Small intestine (tissue), 7 donors: ENCODE measurements around the gene HDDC3. TPM values are rescaled to one million over a fixed set of nuclear protein-coding genes. Genes with fewer than 3 reads are reported as not detected.

Experiments used
- DNase-seq, 2 donors: peaks; one replicate each; pipeline versions ENCODE4 v3.0.0 to v3.0.0-alpha.2; 2013
- FAIRE-seq: peaks from 2 replicates; lab custom pipeline; 2012; peaks lifted over from hg19 to GRCh38; lab: Jason Lieb, UNC
- H3K27ac ChIP-seq, 3 donors: one replicate each; pipeline ENCODE4 v1.5.1; 2013; ENCODE audit warnings: low read length in 2 of 3, mild to moderate bottlenecking in 2 of 3, control low read depth in 1 of 3, inconsistent platforms in 1 of 3, low read depth in 1 of 3, moderate library complexity in 1 of 3
- H3K27me3 ChIP-seq, 3 donors: one replicate each; pipeline ENCODE4 v1.6.1; 2013; ENCODE audit warnings: low read length in 3 of 3, inconsistent platforms in 1 of 3; ENCODE audit not compliant: control insufficient read depth in 3 of 3, insufficient read depth in 3 of 3
- H3K36me3 ChIP-seq, 3 donors: one replicate each; pipeline ENCODE4 v1.6.1; 2013; ENCODE audit warnings: low read length in 3 of 3, inconsistent platforms in 1 of 3, low read depth in 1 of 3, mild to moderate bottlenecking in 1 of 3, moderate library complexity in 1 of 3; ENCODE audit not compliant: control insufficient read depth in 3 of 3, insufficient read depth in 2 of 3
- H3K4me1 ChIP-seq, 3 donors: one replicate each; pipeline ENCODE4 v1.6.1; 2013; ENCODE audit warnings: low read length in 2 of 3, inconsistent platforms in 1 of 3, low read depth in 1 of 3, mild to moderate bottlenecking in 1 of 3, moderate library complexity in 1 of 3; ENCODE audit not compliant: control insufficient read depth in 3 of 3, insufficient read depth in 2 of 3
- H3K4me3 ChIP-seq, 3 donors: one replicate each; pipeline ENCODE4 v1.5.1; 2013; ENCODE audit warnings: low read length in 3 of 3, control low read depth in 1 of 3, inconsistent platforms in 1 of 3, low read depth in 1 of 3, mild to moderate bottlenecking in 1 of 3, moderate library complexity in 1 of 3
- H3K9me3 ChIP-seq, 2 donors: one replicate each; pipeline ENCODE4 v1.6.1; 2013; ENCODE audit warnings: low read depth in 1 of 2, low read length in 1 of 2; ENCODE audit not compliant: control insufficient read depth in 2 of 2, insufficient read depth in 1 of 2
- WGBS, 3 donors: extraction: QIAGEN DNeasy Blood & Tissue Kit; methylation state at CpG; one replicate each; pipeline ENCODE4 v1.1.7; 2013; 5-methylcytosine and 5-hydroxymethylcytosine counted together
- polyA plus RNA-seq, 4 donors: library from polyadenylated mRNA; stranded (reverse) in 3 of 4; unstranded in 1 of 4; fragments of 200-250 nt in 3 of 4; fragments of 120-200 nt in 1 of 4; gene quantifications; one replicate each; pipeline versions ENCODE4 v1.2.1 to v1.2.3, GENCODE V29; 2013
- donor health status: healthy with polysubstance abuse.
- donor health status: control.
- donor health status: control.
- donor health status: Bipolar disorder and iron deficiency.
- donor health status: healthy.

Gene HDDC3
- polyA plus RNA-seq, 4 donors: 21.1 to 33.0 (median 27.2) TPM

DNA sequence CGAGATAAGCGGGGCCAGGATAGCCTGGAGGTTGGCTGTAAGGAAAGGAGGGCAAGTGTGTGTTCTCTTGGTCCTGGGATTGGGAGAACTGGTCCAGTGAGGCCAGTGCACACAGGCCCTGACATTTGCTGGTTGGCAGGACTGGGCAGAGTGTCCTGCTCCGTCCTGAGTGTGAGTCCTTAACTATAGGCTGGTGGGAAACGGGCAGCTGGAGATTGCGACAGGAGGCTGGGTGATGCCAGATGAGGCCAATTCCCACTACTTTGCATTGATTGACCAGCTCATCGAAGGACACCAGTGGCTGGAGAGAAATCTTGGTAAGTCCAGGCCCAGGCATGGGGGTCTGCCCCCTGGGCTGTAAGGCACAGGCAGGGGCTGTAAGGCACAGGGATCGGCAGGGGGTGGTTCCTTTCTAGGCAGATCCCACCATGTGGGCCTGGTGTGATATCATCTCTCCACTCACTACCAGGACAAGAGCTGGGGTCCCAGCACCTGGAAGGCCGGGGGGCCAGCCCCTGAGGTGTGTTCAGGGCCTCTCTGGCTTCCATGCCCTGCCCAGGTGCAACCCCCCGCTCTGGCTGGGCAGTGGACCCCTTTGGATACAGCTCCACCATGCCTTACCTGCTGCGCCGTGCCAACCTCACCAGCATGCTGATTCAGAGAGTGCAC lies 26.0 kb downstream of the HDDC3 start:
- H3K27me3 ChIP-seq: no peaks in the 10 kb centered on the region
- 95 to 97% (median 96%) methylated on average over 11 of the region's 11 CpGs for WGBS, 3 donors
- H3K27ac ChIP-seq: no peak overlapping the region
- H3K36me3 ChIP-seq: peaks cover 5 to 62% (median 28%) of the 10 kb centered on the region in 3 donors
- no peak overlapping the region for H3K4me3 ChIP-seq
- no peaks in the 10 kb centered on the region for H3K9me3 ChIP-seq
- H3K4me1 ChIP-seq: peaks cover 0 to 13% (median 2%) of the 10 kb centered on the region in 3 donors
- FAIRE-seq (no peak), DNase-seq (no peak)

DNA sequence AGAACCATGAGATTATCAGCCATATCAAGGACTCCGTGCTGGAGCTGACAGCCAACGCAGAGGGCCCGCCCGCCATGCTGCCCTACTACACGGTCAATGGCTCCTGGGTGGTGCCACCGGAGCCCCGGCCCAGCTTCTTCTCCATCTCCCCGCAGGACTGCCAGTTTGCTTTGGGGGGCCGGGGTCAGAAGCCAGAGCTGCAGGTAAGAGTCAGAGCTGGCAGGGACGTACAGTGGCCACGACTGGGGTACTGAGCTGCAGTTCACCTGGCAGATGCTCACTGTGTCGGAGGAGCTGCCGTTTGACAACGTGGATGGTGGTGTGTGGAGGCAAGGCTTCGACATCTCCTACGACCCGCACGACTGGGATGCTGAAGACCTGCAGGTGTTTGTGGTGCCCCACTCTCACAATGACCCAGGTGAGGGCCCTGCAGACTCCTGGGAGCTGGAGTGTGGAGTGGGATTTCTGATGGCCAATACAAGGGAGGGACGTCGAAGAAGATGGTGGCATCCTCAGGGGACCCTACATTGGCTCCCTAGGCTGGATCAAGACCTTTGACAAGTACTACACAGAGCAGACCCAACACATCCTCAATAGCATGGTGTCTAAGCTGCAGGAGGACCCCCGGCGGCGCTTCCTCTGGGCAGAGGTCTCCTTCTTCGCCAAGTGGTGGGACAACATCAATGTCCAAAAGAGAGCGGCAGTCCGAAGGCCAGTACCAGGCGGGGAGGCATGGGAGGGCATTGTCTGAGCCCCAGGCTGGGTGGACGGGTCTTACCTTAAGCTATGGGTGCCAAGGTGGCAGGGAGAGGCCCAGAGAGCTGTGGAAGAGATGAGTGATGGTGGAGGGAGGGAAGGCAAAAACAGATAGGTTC lies 26.8 kb downstream of the HDDC3 start:
- DNase-seq (no peak), FAIRE-seq (no peak)
- Histone ChIP-seq H3K27me3 (no peaks in the 10 kb centered on the region), H3K27ac (no peak overlapping the region), H3K4me3 (no peak overlapping the region), H3K9me3 (no peaks in the 10 kb centered on the region), H3K36me3 (peaks cover 3 to 54% (median 24%) of the 10 kb centered on the region in 3 donors), H3K4me1 (peaks cover 0 to 13% (median 2%) of the 10 kb centered on the region in 3 donors)
- 94 to 96% (median 94%) methylated on average over 26 to 28 of the region's 28 CpGs for whole genome bisulfite sequencing, 3 donors

GRCh38 chr15:90904746-90905145 lies 27.6 kb downstream of the HDDC3 start:
- Histone ChIP-seq H3K4me1 (peaks cover 0 to 13% (median 2%) of the 10 kb centered on the region in 3 donors), H3K27ac (no peak overlapping the region), H3K27me3 (no peaks in the 10 kb centered on the region), H3K36me3 (peaks cover 3 to 46% (median 20%) of the 10 kb centered on the region in 3 donors), H3K4me3 (no peak overlapping the region), H3K9me3 (no peaks in the 10 kb centered on the region)
- WGBS, 3 donors: 90 to 96% (median 91%) methylated on average over 9 of the region's 9 CpGs
- FAIRE-seq (no peak), DNase-seq (no peak)

GRCh38 chr15:90903733-90904536 lies 28.4 kb downstream of the HDDC3 start:
- FAIRE-seq: no peak
- WGBS, 3 donors: 42 to 65% (median 45%) methylated on average over 18 of the region's 18 CpGs

GRCh38 chr15:90902840-90903732 lies 29.3 kb downstream of the HDDC3 start, which contains the start of gene MAN2A2:
Gene MAN2A2, plus strand, starts transcription at chr15:90903302. Its CDS starts 906 bp downstream, at chr15:90904208.
- peaks cover 0 to 13% (median 2%) of the 10 kb centered on the region in 3 donors for H3K4me1 ChIP-seq
- DNase-seq (peak; percentile 85 to 92), FAIRE-seq (no peak)
- peak within 1 kb of the TSS; percentile 93 to 95 (median 94) for H3K27ac ChIP-seq
- WGBS, 3 donors: 0 to 1% (median 0%) methylated on average over 24 to 81 of the region's 81 CpGs
- no peaks in the 10 kb centered on the region for H3K9me3 ChIP-seq
- no peaks in the 10 kb centered on the region for H3K27me3 ChIP-seq
- peaks cover 3 to 35% (median 16%) of the 10 kb centered on the region in 3 donors for H3K36me3 ChIP-seq
- peak within 1 kb of the TSS; percentile 66 to 81 (median 73) for H3K4me3 ChIP-seq

More at GRCh38 chr15:90903733-90904536, 28.4 kb downstream of the HDDC3 start:
- DNase-seq: peak; percentile 60 to 63
- H3K36me3 ChIP-seq: peaks cover 3 to 38% (median 16%) of the 10 kb centered on the region in 3 donors
- peak overlapping the region; percentile 84 to 94 (median 93) for H3K27ac ChIP-seq
- H3K4me3 ChIP-seq: peak overlapping the region; percentile 66 to 73 (median 67)
- H3K4me1 ChIP-seq: peaks cover 0 to 13% (median 2%) of the 10 kb centered on the region in 3 donors
- no peaks in the 10 kb centered on the region for H3K27me3 ChIP-seq
- H3K9me3 ChIP-seq: no peaks in the 10 kb centered on the region

- H3K27me3 ChIP-seq: no peaks in the 10 kb centered on the region
- FAIRE-seq (no peak), DNase-seq (peak; percentile 83 to 93)
These were observed 30.1 kb downstream of the HDDC3 start for GRCh38 chr15:90902040-90902839.

More at GRCh38 chr15:90902040-90902839, 30.1 kb downstream of the HDDC3 start:
- Histone ChIP-seq H3K4me3 (peak overlapping the region; percentile 66 to 81 (median 73)), H3K9me3 (no peaks in the 10 kb centered on the region), H3K27ac (peak overlapping the region; percentile 93 to 95 (median 94)), H3K36me3 (peaks cover 3 to 30% (median 16%) of the 10 kb centered on the region in 3 donors), H3K4me1 (peaks cover 0 to 13% (median 2%) of the 10 kb centered on the region in 3 donors)
- 0 to 1% (median 1%) methylated on average over 55 to 71 of the region's 71 CpGs for WGBS, 3 donors
